Measurements from ENCODE around the gene ITGA4. TPM values are rescaled to one million over a fixed set of nuclear protein-coding genes. Genes with fewer than 3 reads are reported as not detected.

ITGA4 gene
- polyA plus RNA-seq, 1 experiment: 16.7 TPM

DNA sequence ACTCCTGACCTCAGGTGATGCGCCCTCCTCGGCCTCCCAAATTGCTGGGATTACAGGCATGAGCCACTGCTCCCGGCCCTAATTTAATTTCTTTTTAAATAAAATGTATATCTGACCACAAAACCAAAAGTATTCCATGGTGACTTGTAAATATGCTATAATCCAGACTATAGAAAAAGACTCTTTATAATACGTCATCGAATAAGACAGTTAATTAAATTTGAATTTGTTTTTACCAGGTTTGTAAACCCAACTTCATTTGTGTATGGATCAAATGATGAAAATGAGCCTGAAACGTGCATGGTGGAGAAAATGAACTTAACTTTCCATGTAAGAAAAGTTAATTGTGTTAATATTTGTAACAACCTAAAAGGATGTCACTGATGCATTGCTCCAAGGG lies 69.9 kb downstream of the ITGA4 start:
- Histone ChIP-seq H3K27me3 (ENCODE audit: control insufficient read depth, insufficient read depth, low read length) (no peaks in the 10 kb centered on the region), H3K27ac (ENCODE audit: low read depth, low read length) (no peak overlapping the region), H3K9me3 (ENCODE audit: control insufficient read depth, insufficient read depth, low read length) (no peaks in the 10 kb centered on the region), H3K4me3 (ENCODE audit: low read depth, low read length) (no peak overlapping the region)
- TF ChIP-seq, protein P1, sequence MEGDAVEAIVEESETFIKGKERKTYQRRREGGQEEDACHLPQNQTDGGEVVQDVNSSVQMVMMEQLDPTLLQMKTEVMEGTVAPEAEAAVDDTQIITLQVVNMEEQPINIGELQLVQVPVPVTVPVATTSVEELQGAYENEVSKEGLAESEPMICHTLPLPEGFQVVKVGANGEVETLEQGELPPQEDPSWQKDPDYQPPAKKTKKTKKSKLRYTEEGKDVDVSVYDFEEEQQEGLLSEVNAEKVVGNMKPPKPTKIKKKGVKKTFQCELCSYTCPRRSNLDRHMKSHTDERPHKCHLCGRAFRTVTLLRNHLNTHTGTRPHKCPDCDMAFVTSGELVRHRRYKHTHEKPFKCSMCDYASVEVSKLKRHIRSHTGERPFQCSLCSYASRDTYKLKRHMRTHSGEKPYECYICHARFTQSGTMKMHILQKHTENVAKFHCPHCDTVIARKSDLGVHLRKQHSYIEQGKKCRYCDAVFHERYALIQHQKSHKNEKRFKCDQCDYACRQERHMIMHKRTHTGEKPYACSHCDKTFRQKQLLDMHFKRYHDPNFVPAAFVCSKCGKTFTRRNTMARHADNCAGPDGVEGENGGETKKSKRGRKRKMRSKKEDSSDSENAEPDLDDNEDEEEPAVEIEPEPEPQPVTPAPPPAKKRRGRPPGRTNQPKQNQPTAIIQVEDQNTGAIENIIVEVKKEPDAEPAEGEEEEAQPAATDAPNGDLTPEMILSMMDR (IDR thresholded peaks at IDR 0.05; ENCODE audit: low read depth, low read length): no peak
- ChIA-PET POLR2A (no interaction called here), CTCF (no interaction called here)
- no peak for DNase-seq (ENCODE audit: low read depth, low spot score)

DNA sequence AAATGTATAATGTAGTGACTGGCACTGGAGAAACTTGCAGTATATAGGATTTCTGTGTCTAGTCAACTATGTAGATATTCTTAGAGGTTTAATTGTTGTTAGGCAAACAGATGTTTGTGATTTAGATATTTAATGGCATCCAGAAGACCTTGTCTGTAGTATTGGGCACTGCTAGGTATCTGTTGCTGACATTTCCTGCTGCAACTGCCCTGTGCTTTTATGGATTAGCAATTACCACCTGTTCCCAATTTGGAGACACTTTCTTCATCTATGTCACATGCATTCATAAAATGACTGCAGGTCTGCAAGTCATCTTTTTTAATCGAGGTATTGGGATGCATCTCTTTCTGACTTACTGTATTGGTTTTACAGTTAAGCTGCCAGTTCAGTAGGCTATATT lies 71.3 kb downstream of the ITGA4 start:
- CTCF ChIA-PET: no interaction called here
- POLR2A ChIA-PET: no interaction called here
- Histone ChIP-seq H3K27ac (ENCODE audit: low read depth, low read length) (no peak overlapping the region), H3K27me3 (ENCODE audit: control insufficient read depth, insufficient read depth, low read length) (no peaks in the 10 kb centered on the region), H3K9me3 (ENCODE audit: control insufficient read depth, insufficient read depth, low read length) (no peaks in the 10 kb centered on the region), H3K4me3 (ENCODE audit: low read depth, low read length) (no peak overlapping the region)
- DNase-seq (ENCODE audit: low read depth, low spot score): no peak
- TF ChIP-seq, protein P1 (IDR thresholded peaks at IDR 0.05; ENCODE audit: low read depth, low read length): no peak

DNA sequence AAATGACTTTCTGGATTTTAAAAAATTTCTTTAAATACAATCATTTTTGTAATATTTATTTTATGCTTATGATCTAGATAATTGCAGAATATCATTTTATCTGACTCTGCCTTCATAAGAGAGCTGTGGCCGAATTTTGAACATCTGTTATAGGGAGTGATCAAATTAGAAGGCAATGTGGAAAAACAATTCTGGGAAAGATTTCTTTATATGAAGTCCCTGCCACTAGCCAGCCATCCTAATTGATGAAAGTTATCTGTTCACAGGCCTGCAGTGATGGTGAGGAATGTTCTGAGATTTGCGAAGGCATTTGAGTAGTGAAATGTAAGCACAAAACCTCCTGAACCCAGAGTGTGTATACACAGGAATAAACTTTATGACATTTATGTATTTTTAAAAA lies 79.5 kb downstream of the ITGA4 start:
- POLR2A ChIA-PET: no interaction called here

DNA sequence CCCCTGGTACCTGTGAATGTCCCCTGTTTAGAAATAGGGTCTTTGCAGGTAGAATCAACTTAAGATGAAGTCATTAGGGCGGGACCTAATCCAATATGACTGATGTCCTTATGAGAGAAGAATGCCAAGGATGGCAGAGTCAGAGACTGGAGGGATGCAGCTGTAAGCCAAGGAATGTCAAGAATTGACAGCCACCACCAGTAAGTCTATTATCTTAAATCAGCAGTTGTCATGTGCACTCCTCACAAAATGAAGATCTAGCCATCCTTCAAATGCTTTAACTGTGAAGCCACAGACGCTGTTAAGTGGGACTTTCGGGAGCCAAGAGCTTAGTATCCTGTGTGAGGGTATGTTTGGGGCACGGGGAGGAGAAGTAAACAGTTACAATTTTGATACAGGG lies 83.2 kb downstream of the ITGA4 start:
- ChIA-PET POLR2A (no interaction called here), CTCF (no interaction called here)
- TF ChIP-seq, protein P1 (IDR thresholded peaks at IDR 0.05; ENCODE audit: low read depth, low read length): no peak
- Histone ChIP-seq H3K27ac (ENCODE audit: low read depth, low read length) (no peak overlapping the region), H3K4me3 (ENCODE audit: low read depth, low read length) (no peak overlapping the region), H3K27me3 (ENCODE audit: control insufficient read depth, insufficient read depth, low read length) (no peaks in the 10 kb centered on the region), H3K9me3 (ENCODE audit: control insufficient read depth, insufficient read depth, low read length) (no peaks in the 10 kb centered on the region)
- no peak for DNase-seq (ENCODE audit: low read depth, low spot score)

More for the DNA sequence above, 79.5 kb downstream of the ITGA4 start:
- no peak overlapping the region for H3K4me3 ChIP-seq (ENCODE audit: low read depth, low read length)
- H3K9me3 ChIP-seq (ENCODE audit: control insufficient read depth, insufficient read depth, low read length): no peaks in the 10 kb centered on the region
- no peaks in the 10 kb centered on the region for H3K27me3 ChIP-seq (ENCODE audit: control insufficient read depth, insufficient read depth, low read length)
- TF ChIP-seq, protein P1 (IDR thresholded peaks at IDR 0.05; ENCODE audit: low read depth, low read length): no peak
- DNase-seq (ENCODE audit: low read depth, low spot score): no peak
- H3K27ac ChIP-seq (ENCODE audit: low read depth, low read length): no peak overlapping the region
- CTCF ChIA-PET: no interaction called here

DNA sequence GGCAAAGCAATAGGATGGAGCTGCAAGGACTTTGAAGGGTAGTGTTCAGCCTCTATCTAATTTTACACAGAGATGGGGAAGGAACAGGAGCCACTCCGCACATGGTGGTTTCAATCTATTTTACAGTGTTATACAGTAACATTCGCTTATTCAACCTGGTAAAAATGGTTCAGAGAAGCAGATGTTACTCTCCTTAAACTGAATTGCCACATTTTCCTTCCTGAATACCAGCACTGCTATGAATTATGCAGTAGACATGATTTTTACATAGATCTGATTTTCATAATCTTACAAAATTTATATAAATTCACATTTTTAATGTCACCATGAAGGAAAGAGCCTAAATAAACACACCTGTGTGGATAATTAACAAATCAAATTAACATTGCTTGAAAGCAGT lies 85.0 kb downstream of the ITGA4 start:
- TF ChIP-seq, protein P1 (IDR thresholded peaks at IDR 0.05; ENCODE audit: low read depth, low read length): no peak
- no peaks in the 10 kb centered on the region for H3K9me3 ChIP-seq (ENCODE audit: control insufficient read depth, insufficient read depth, low read length)
- DNase-seq (ENCODE audit: low read depth, low spot score): no peak
- ChIA-PET POLR2A (no interaction called here), CTCF (no interaction called here)
- no peak overlapping the region for H3K4me3 ChIP-seq (ENCODE audit: low read depth, low read length)
- H3K27me3 ChIP-seq (ENCODE audit: control insufficient read depth, insufficient read depth, low read length): no peaks in the 10 kb centered on the region
- no peak overlapping the region for H3K27ac ChIP-seq (ENCODE audit: low read depth, low read length)

All from AG04450 (cell line).